Measurements from ENCODE around the gene TBCE.

TBCE gene

GRCh38 chr1:235336903-235337302 lies 30.3 kb upstream of the TBCE start:
- H3K4me3 ChIP-seq (ENCODE audit: low read length) = no peak overlapping the region
- no peak for DNase-seq (ENCODE audit: low read depth)
- no peak for TF ChIP-seq CTCF (conservative IDR thresholded peaks at IDR 0.05; ENCODE audit: low read length)

- no peak for TF ChIP-seq CTCF (conservative IDR thresholded peaks at IDR 0.05; ENCODE audit: low read length)
- no peak for DNase-seq (ENCODE audit: low read depth)
- no peak overlapping the region for H3K4me3 ChIP-seq (ENCODE audit: low read length)
Measured at GRCh38 chr1:235339746-235340145, 27.5 kb upstream of the TBCE start.

GRCh38 chr1:235341334-235341733 lies 25.9 kb upstream of the TBCE start:
- TF ChIP-seq CTCF (conservative IDR thresholded peaks at IDR 0.05; ENCODE audit: low read length) = no peak
- no peak for DNase-seq (ENCODE audit: low read depth)
- no peak overlapping the region for H3K4me3 ChIP-seq (ENCODE audit: low read length)

GRCh38 chr1:235342039-235342438 lies 25.2 kb upstream of the TBCE start:
- H3K4me3 ChIP-seq (ENCODE audit: low read length) = no peak overlapping the region
- no peak for DNase-seq (ENCODE audit: low read depth)
- no peak for TF ChIP-seq CTCF (conservative IDR thresholded peaks at IDR 0.05; ENCODE audit: low read length)

- no peak for DNase-seq (ENCODE audit: low read depth)
- no peak for TF ChIP-seq CTCF (conservative IDR thresholded peaks at IDR 0.05; ENCODE audit: low read length)
Measured at GRCh38 chr1:235342471-235342870, 24.8 kb upstream of the TBCE start.

GRCh38 chr1:235343726-235344125 lies 23.5 kb upstream of the TBCE start:
- no peak overlapping the region for H3K4me3 ChIP-seq (ENCODE audit: low read length)
- DNase-seq (ENCODE audit: low read depth) = no peak
- TF ChIP-seq CTCF (conservative IDR thresholded peaks at IDR 0.05; ENCODE audit: low read length) = no peak

More at GRCh38 chr1:235342471-235342870, 24.8 kb upstream of the TBCE start:
- H3K4me3 ChIP-seq (ENCODE audit: low read length) = no peak overlapping the region

- no peak overlapping the region for H3K4me3 ChIP-seq (ENCODE audit: low read length)
- TF ChIP-seq CTCF (conservative IDR thresholded peaks at IDR 0.05; ENCODE audit: low read length) = no peak
- no peak for DNase-seq (ENCODE audit: low read depth)
Measured at GRCh38 chr1:235351441-235351840, 15.8 kb upstream of the TBCE start.

Data from AG10803 (cell line).